Heart left ventricle (tissue), 13 donors: ENCODE data around the gene GJB4.

Source experiments
- POLR2A ChIP-seq, 2 donors: fragments of 450-650 bp; IDR thresholded peaks; one replicate each; pipeline ENCODE4 v1.6.1; 2017; ENCODE audit warnings: antibody characterized with exemption in 2 of 2, mild to moderate bottlenecking in 2 of 2, moderate library complexity in 2 of 2
- TF ChIP-seq, protein P1 (sequence below), 12 donors: fragments of 200-600 bp; sonication (generic) in 4 of 12; IDR thresholded peaks; one replicate each; pipeline versions ENCODE4 v1.5.0 to v1.8.0; 2018 to 2022; ENCODE audit warnings: antibody characterized with exemption in 12 of 12, mild to moderate bottlenecking in 5 of 12
- donor health status: ischemic (EF 13 %, LVEDD 7.1; RV severe dilation, severe dysfunction).
- donor health status: DM: no; HTN: yes; CAD: no.
- donor health status: DM: no; HTN: no; CAD: no.
- donor health status: ischemic (EF 25% LVEDD 6.9; RV normal size, moderate dysfunction).
- donor health status: ischemic (EF 25% LVEDD 5.7; RV mildly dilated, moderate dysfunction).
- donor health status: ischemic (EF 35%, LVEDD 5.7; RV mildly dilated, moderate dysfunction).
- donor health status: nonischemic (EF 11% LVEDD 7.7; RV severe dilation, severe dysfunction).
- donor health status: DM: yes; HTN: yes; CAD: no.
- donor health status: PGD.
- donor health status: ischemic (EF 29% LVEDD 5.4; RV normal size, mild dysfunction).
- donor health status: nonischemic (EF 23%, LVEDD 6.1; RV moderate dilation, normal function).

DNA sequence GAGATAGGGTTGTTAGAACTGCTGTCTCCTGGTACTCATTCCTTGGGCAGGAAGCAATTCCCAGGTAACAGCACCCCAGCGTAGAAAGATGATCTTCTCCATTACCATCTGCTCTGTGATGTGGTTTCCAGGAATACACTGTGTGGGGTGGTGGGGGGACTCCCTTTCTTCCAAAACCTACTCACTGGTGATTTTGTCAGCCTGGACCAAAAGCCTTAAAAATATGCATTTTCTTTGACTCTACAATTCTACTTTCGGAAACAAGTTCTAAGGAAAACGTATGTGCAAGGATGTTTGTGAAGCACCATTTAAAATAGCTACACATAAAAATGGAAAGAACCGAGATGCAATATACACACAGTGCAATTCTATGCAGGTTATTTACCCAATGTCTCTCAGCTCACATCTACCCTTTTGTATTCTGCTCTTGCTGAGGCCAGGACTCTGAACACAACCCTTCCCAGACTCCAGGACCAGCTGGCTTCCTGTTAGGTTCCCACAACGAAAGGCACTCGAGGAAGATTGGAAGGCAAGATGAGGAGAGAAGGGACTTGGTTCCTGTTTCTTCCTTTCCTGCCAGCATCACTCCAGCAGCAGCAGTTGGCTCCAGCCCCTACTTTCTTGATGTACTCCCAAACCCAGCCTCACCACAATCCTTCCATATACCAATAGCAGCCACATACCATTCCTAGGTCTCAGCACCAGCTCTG lies 37.7 kb upstream of the GJB4 start:
- TF ChIP-seq, protein P1, sequence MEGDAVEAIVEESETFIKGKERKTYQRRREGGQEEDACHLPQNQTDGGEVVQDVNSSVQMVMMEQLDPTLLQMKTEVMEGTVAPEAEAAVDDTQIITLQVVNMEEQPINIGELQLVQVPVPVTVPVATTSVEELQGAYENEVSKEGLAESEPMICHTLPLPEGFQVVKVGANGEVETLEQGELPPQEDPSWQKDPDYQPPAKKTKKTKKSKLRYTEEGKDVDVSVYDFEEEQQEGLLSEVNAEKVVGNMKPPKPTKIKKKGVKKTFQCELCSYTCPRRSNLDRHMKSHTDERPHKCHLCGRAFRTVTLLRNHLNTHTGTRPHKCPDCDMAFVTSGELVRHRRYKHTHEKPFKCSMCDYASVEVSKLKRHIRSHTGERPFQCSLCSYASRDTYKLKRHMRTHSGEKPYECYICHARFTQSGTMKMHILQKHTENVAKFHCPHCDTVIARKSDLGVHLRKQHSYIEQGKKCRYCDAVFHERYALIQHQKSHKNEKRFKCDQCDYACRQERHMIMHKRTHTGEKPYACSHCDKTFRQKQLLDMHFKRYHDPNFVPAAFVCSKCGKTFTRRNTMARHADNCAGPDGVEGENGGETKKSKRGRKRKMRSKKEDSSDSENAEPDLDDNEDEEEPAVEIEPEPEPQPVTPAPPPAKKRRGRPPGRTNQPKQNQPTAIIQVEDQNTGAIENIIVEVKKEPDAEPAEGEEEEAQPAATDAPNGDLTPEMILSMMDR (IDR thresholded peaks at IDR 0.05), result no peak
- TF ChIP-seq POLR2A (IDR thresholded peaks at IDR 0.05), result no peak
